ENCODE measurements around the gene MOAP1. TPM values are rescaled to one million over a fixed set of nuclear protein-coding genes. Genes with fewer than 3 reads are reported as not detected.

The MOAP1 gene, protein sequence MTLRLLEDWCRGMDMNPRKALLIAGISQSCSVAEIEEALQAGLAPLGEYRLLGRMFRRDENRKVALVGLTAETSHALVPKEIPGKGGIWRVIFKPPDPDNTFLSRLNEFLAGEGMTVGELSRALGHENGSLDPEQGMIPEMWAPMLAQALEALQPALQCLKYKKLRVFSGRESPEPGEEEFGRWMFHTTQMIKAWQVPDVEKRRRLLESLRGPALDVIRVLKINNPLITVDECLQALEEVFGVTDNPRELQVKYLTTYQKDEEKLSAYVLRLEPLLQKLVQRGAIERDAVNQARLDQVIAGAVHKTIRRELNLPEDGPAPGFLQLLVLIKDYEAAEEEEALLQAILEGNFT
- total RNA-seq (2022; extraction: Qiagen RNA extraction; ENCODE audit: low read depth) = 11.2 to 14.9 TPM (median 13.7 TPM) in 5 replicates

DNA sequence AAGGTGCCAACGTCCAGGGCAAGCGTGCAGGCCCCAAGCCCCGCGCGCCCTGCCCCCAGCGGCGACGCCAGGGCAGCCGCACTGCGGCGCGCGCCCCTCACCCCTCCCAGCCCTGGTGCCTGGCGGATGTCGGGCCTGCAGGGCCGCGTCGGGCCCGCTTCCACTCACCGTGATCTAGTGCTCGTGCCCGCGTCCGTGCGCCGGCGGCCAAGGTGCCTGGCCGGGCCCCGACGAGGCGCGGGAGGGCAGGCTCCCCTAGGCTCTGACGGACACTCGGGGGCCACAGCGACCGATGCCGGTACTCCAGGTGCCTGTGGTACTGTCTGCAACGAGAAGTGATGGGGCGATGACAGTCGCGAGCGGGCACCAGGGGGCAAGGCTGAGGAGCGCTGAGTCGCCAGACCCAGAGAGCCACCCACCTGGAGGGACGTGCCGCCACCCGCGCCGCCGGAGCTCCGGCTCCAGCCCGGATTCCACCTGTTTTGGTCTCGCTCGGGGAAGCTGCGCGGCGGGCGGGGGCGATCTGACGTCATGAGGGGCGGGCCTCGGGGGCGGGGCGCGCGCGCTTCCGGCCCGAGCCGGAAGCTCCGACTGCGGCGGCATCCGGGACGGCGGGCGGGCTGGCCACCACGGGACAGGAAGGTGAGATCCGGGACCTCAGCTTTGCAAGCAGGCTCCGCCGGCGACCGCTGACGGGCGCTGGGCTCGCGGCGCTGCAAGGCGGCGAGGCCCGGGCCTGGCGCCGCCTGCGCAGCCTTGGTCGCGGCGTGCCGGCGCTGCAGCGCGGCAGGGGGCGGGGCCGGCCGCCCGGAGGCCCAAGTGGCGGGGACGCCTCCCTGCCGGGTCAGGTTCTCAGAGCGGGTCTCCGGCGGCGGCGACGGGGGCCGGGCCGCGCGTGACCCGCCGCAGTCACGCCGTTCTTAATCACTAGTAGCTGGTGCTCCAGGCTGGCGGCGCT lies at the start of gene MOAP1, which contains the start of gene LYSET:
Gene MOAP1 (minus strand): TSS at position 507 of the 958 bp plus-strand sequence. CDS start 655 bp downstream, outside the sequence.
Gene LYSET (plus strand): TSS at position 927 of the 958 bp plus-strand sequence. CDS start 89 bp downstream, outside the sequence.

DNA sequence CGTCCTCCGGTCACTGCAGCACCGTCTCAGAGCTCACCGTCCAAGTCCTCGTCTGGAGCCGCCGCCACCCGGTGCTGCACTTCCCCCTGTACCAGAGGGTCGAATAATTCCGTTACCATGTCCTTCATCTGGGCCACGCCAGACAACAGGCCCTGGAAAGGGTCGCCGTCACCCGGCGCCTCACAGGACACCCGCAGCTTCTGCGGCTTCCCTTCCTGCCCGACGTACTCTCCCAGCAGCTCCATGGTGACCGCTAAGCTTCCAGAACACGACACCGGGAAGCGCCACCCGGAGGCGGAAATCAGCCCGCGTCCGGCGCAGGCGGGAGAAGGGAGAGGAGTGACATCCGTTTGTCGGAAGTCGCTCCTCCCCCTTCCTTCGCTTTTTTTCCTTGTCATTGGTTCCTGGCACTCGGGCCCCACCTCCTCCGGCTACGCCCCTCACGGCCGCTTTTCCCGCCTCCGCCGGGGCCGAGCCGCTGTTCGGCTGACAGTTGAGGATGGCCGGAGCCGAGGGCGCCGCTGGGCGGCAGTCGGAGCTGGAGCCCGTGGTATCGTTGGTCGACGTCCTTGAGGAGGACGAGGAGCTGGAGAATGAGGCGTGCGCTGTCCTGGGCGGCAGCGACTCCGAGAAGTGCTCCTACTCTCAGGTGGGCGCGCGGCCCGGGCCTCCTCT lies 22.2 kb upstream of the MOAP1 start, which contains the start of the genes GON7 and UBR7:
Gene GON7 (minus strand): TSS at position 273 of the 675 bp plus-strand sequence. CDS start 28 bp downstream, at position 245.
Gene UBR7 (plus strand): TSS at position 464 of the 675 bp plus-strand sequence. CDS start 36 bp downstream, at position 500.

Other genes with a start within 250 kb of the MOAP1 start
- gene ITPK1, start 69.0 kb downstream of the MOAP1 start, total RNA-seq (2022; extraction: Qiagen RNA extraction; ENCODE audit: low read depth) = 52.0 to 65.5 TPM (median 59.8 TPM) in 5 replicates
- 32.3 to 37.8 TPM (median 34.7 TPM) in 5 replicates for gene LYSET, start 420 bp upstream of the MOAP1 start, total RNA-seq (2022; extraction: Qiagen RNA extraction; ENCODE audit: low read depth)
- gene GON7, start 22.2 kb upstream of the MOAP1 start, total RNA-seq (2022; extraction: Qiagen RNA extraction; ENCODE audit: low read depth) = 13.2 to 18.3 TPM (median 15.4 TPM) in 5 replicates
- gene UBR7, start 22.4 kb upstream of the MOAP1 start, total RNA-seq (2022; extraction: Qiagen RNA extraction; ENCODE audit: low read depth) = 23.5 to 29.4 TPM (median 25.3 TPM) in 5 replicates
- 8.9 to 13.1 TPM (median 11.6 TPM) in 5 replicates for gene BTBD7, start 148.1 kb upstream of the MOAP1 start, total RNA-seq (2022; extraction: Qiagen RNA extraction; ENCODE audit: low read depth)
- gene COX8C, start 162.3 kb upstream of the MOAP1 start, total RNA-seq (2022; extraction: Qiagen RNA extraction; ENCODE audit: low read depth) = not detected in 5 replicates
- gene UNC79, start 246.0 kb upstream of the MOAP1 start, total RNA-seq (2022; extraction: Qiagen RNA extraction; ENCODE audit: low read depth) = 0.01 to 0.03 TPM (median 0.03 TPM) in 4 of 5 replicates, not detected in the other

Measured in A549 treated with GW870086 at 1 μM for 4 hours (cell line).